ENCODE results near the gene MVB12B. TPM values are rescaled to one million over a fixed set of nuclear protein-coding genes. Genes with fewer than 3 reads are reported as not detected.

Gene MVB12B
- total and polyA plus RNA-seq, 2 of the 4 experiments (the other 2 are of a cell fraction), result 2.0 to 4.0 TPM

DNA sequence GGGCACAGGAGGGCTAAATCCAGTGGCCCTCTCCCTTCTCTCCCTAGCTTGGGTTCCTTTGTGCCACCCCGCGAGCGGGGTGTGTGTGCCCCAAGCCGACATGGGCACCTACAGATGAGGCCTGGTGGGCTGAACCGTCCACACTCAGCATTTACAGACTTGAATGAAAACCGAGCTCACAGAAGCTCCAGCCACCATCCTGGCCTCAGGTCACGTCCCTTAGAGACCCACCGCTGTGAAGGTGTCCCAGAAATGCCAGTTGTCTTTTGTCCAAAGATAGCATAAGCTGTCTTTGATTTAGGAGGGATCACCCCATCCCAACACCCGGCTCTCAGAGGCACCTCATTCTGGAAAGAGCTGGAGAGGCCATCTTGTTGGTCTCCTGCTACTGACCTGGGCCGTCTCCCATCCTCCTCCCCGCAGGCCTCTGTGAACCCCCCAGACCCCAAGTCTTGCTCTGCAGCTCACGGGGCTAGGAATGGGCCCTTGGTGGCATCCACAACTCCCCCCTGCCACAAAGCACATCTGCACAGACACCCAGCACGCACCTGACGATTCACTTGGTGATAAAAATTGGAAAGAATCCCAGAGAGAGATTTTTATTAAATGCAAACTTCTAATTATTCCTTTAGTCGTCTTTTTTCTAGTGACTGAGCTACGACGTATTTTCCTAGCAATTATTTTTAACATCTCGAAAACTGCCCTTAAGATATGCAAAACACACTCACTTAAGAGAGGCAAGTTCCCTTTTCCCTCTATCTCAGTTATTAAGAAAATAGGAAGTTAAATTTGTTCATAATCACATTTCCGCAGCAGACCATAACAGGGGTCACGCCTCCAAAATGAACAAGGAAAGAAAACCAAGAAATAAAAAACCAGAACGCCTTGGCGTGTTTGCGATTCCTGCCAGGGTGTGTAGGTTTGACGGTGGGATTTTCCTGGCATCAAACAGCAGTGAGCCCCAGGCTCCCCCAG, 206.6 kb downstream of the MVB12B start (continued):
- TF ChIP-seq, protein P1, sequence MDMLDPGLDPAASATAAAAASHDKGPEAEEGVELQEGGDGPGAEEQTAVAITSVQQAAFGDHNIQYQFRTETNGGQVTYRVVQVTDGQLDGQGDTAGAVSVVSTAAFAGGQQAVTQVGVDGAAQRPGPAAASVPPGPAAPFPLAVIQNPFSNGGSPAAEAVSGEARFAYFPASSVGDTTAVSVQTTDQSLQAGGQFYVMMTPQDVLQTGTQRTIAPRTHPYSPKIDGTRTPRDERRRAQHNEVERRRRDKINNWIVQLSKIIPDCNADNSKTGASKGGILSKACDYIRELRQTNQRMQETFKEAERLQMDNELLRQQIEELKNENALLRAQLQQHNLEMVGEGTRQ (IDR thresholded peaks at IDR 0.05; ENCODE audit: low read depth, low read length), result no peak

DNA sequence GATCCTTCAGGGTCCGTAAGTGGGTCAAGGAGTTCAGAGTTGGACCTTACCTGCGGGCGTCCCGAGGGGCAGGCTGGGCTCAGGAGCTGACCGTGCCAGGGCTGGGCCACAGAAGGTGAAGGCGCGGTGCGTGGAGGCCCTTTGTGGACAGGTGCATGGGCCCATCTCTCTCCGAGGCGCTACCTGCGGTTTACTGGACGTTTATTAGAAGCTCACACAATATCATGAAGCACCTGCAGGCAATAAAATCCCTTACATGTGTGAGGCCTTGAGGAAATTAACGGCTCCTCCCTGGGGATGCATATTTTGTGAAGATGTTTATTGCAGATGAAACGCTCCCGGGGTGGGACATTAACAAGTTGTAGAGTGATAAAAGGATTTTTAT, 207.3 kb downstream of the MVB12B start:
- intact Hi-C loops (cut with micrococcal nuclease) (no loop called here), in situ Hi-C loops (cut with MboI; ENCODE audit: low sequenced_read_pairs) (no loop called here), dilution Hi-C loops (cut with HindIII; ENCODE audit: low sequenced_read_pairs, unreplicated experiment) (no loop called here)
- H3K27me3 ChIP-seq (ENCODE audit: control insufficient read depth, insufficient read depth, low read length), result peaks cover 74% of the 10 kb centered on the region
- no peak overlapping the region for H2BK15ac ChIP-seq (ENCODE audit: low read depth, low read length)
- H3K27ac ChIP-seq (ENCODE audit: insufficient read depth, low read length), result no peak overlapping the region
- BruUV-seq (replicated peaks), result no TSS peak
- H4K5ac ChIP-seq (ENCODE audit: low read depth, low read length), result no peak overlapping the region
- no peak overlapping the region for H3K4ac ChIP-seq (ENCODE audit: low read depth, low read length)
- WGBS, 2 experiments (ENCODE audit: extremely low coverage in 2 of 2, insufficient read length in 1 of 2), result 87% methylated on average over 4 of the region's 15 CpGs; no CpG with 5 or more reads in 1 of the 2 experiments
- H3K79me1 ChIP-seq (ENCODE audit: low read depth in 1 of 2, low read length in 2 of 2), result no peaks in the 10 kb centered on the region
- H3K9ac ChIP-seq (ENCODE audit: low read depth, low read length), result no peak overlapping the region
- no peak overlapping the region for H2AK5ac ChIP-seq (ENCODE audit: low read depth, low read length)
- no peak for ATAC-seq (ENCODE audit: low read depth)
- H2AK9ac ChIP-seq (replicated peaks; ENCODE audit: low read depth, low read length, poor library complexity), result no peak overlapping the region
- H3K36me3 ChIP-seq (ENCODE audit: control insufficient read depth, insufficient read depth, low read length), result no peaks in the 10 kb centered on the region
- H2BK120ac ChIP-seq (ENCODE audit: low read depth, low read length), result no peak overlapping the region
- no peaks in the 10 kb centered on the region for H4K20me1 ChIP-seq (ENCODE audit: insufficient read depth, low read length)
- H2AFZ ChIP-seq (replicated peaks; ENCODE audit: low read length, poor library complexity), result no peak overlapping the region
- H2BK20ac ChIP-seq (ENCODE audit: low read depth, low read length), result no peak overlapping the region
- no peaks in the 10 kb centered on the region; the same call in 1 of the 2 replicates for H3K4me1 ChIP-seq (ENCODE audit: control insufficient read depth, insufficient read depth, low read length)
- DNase-seq, result no peak
- H3K56ac ChIP-seq (ENCODE audit: extremely low read depth, insufficient read depth, low read length), result no peak overlapping the region
- H3K23ac ChIP-seq (ENCODE audit: low read depth, low read length), result no peak overlapping the region
- no peak overlapping the region for H3K18ac ChIP-seq (ENCODE audit: low read depth, low read length)
- no peak for TF ChIP-seq CEBPB (IDR thresholded peaks at IDR 0.05; ENCODE audit: low read depth, low read length)
- TF ChIP-seq, protein P1 (IDR thresholded peaks at IDR 0.05; ENCODE audit: low read depth, low read length), result no peak
- TF ChIP-seq, protein P2, sequence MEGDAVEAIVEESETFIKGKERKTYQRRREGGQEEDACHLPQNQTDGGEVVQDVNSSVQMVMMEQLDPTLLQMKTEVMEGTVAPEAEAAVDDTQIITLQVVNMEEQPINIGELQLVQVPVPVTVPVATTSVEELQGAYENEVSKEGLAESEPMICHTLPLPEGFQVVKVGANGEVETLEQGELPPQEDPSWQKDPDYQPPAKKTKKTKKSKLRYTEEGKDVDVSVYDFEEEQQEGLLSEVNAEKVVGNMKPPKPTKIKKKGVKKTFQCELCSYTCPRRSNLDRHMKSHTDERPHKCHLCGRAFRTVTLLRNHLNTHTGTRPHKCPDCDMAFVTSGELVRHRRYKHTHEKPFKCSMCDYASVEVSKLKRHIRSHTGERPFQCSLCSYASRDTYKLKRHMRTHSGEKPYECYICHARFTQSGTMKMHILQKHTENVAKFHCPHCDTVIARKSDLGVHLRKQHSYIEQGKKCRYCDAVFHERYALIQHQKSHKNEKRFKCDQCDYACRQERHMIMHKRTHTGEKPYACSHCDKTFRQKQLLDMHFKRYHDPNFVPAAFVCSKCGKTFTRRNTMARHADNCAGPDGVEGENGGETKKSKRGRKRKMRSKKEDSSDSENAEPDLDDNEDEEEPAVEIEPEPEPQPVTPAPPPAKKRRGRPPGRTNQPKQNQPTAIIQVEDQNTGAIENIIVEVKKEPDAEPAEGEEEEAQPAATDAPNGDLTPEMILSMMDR (conservative IDR thresholded peaks at IDR 0.05; ENCODE audit: low read depth, low read length), result no peak
- no peak for TF ChIP-seq RAD21 (IDR thresholded peaks at IDR 0.05; ENCODE audit: low read length)
- no peak for TF ChIP-seq MAFK (IDR thresholded peaks at IDR 0.05; ENCODE audit: low read depth, low read length)
- H3K4me2 ChIP-seq (ENCODE audit: low read depth, low read length), result no peak overlapping the region
- no peaks in the 10 kb centered on the region for H3K9me1 ChIP-seq (ENCODE audit: insufficient read depth, low read length)
- H3K4me3 ChIP-seq (ENCODE audit: insufficient read depth, low read depth, low read length), result no peak overlapping the region
- H4K91ac ChIP-seq (ENCODE audit: insufficient read depth, low read depth, low read length), result no peak overlapping the region
- ChIA-PET POLR2A (ENCODE audit: unreplicated experiment) (no interaction called here), CTCF (no interaction called here)
- H3K14ac ChIP-seq (replicated peaks; ENCODE audit: low read depth, low read length), result no peak overlapping the region
- H4K8ac ChIP-seq (ENCODE audit: low read depth in 2 of 2, low read length in 2 of 2), result no peak overlapping the region
- H3K9me3 ChIP-seq (ENCODE audit: control insufficient read depth, insufficient read depth, low read length), result no peaks in the 10 kb centered on the region
- no peak overlapping the region for H2BK5ac ChIP-seq (ENCODE audit: low read depth, low read length, poor library complexity, severe bottlenecking)
